ENCODE measurements around the gene PTPRN2. TPM values are rescaled to one million over a fixed set of nuclear protein-coding genes. Genes with fewer than 3 reads are reported as not detected.

The PTPRN2 gene
- total RNA-seq, 1 experiment from 2014 or later, result 1.1 TPM

DNA sequence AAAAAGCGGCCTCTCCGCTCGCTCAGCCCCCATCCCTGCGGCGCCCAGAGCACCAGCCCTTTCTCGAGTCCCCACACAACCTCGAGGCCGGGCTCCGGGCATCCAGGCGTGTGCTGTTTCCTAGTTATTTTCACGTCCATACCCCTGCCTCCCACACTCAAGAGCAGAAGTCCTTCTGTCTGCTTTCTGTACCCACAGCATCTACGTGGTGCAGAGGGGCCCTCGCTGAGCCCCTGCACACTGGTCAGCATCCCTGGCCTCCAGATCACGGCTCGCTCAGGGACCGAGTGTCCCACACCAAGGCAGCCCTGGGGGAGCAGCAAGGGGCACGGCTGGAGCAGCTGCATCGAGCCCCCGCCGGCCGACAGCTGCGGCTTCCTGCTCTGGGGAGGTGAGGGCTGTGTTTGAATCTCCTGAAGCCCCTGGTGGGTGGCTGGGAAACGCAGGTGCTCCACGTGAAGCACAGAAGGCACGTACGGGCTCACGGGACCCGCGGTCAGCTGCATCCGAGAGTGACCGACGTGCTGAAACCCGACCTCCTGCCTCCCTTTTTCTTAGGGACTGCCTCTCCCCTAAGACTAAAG, 917.8 kb downstream of the PTPRN2 start:
- peaks cover 4% of the 10 kb centered on the region; the same call in 1 of the 2 replicates for H3K4me1 ChIP-seq (ENCODE audit: control insufficient read depth, insufficient read depth, low read length)
- ATAC-seq (no peak), DNase-seq (ENCODE audit: low read depth, low spot score) (no peak)
- intact Hi-C loops (cut with micrococcal nuclease; ENCODE audit: unreplicated experiment) (no loop called here), in situ Hi-C loops (cut with HindIII; ENCODE audit: low pct_unique_long_range_greater_than_20kb, low sequenced_read_pairs) (no loop called here)
- ChIA-PET POLR2A (no interaction called here), CTCF (no interaction called here)
- H3K4me3 ChIP-seq (ENCODE audit: low read depth in 2 of 2, low read length in 2 of 2), result no peak overlapping the region
- BruUV-seq (replicated peaks), result no TSS peak
- H3K27me3 ChIP-seq (ENCODE audit: control insufficient read depth, insufficient read depth, low read length), result no peaks in the 10 kb centered on the region
- TF ChIP-seq POLR2AphosphoS5 (IDR thresholded peaks at IDR 0.05; ENCODE audit: low read depth, low read length), result no peak
- TF ChIP-seq SIN3A (IDR thresholded peaks at IDR 0.05; ENCODE audit: borderline replicate concordance, insufficient read depth, low read depth, low read length), result no peak
- TF ChIP-seq CTCF (IDR thresholded peaks at IDR 0.05), result no peak
- TF ChIP-seq TCF7L2 (IDR thresholded peaks at IDR 0.05; ENCODE audit: low read depth, low read length), result no peak
- TF ChIP-seq REST (IDR thresholded peaks at IDR 0.05; ENCODE audit: insufficient read depth in 1 of 2, low read depth in 2 of 2, low read length in 1 of 2), result no peak
- H3K36me3 ChIP-seq (ENCODE audit: control insufficient read depth, insufficient read depth, low read length), result no peaks in the 10 kb centered on the region
- H3K27ac ChIP-seq (ENCODE audit: low read length), result no peak overlapping the region
- no peaks in the 10 kb centered on the region for H3K9me3 ChIP-seq (ENCODE audit: control insufficient read depth, insufficient read depth, low read depth, low read length)

DNA sequence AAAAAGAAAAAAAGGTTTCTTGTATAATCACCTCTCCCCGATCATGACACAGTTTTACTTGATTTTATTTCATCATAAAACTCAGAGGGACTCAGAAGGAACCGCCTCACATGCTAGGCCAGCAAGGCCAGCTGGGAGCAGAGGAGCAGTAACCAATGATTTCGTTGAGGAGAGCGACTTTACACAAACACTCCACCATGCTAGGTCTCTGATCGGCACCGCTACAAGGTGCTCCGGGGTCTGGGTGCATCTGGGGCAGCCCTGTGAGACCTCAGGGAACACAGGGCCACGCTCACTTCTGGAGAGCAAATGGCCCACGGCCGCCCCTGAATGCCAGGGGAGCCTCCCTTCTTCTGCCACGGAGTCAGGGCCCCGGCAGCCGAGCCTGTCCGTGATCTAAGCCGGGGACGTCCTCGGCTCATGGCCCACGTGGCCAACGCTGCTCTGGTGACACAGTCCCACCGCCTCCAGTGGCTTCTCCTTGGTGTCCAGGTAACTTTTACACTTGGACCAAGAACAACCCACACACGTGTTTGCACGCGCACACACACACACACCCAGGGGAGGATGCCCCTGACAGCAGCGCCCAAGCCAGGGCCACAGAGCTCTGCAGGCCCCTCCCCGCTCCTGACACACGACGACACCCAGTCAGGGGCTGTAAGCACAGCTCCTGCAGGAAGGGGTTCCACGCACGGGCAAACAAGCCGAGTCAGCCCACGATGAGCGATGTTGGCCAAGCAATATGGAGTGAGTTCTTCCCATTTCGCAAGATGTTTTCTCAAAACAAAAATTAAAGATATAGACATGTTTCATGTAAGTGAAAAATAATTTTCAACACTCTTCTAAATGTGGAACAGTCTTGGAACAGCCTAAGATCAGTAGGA, 918.5 kb downstream of the PTPRN2 start:
- no peaks in the 10 kb centered on the region for H3K9me3 ChIP-seq (ENCODE audit: control insufficient read depth, insufficient read depth, low read depth, low read length)
- CTCF ChIA-PET, result no interaction called here
- BruUV-seq (replicated peaks), result no TSS peak

More for the DNA sequence above, 918.5 kb downstream of the PTPRN2 start:
- Histone ChIP-seq H3K36me3 (ENCODE audit: control insufficient read depth, insufficient read depth, low read length) (no peaks in the 10 kb centered on the region), H3K4me1 (ENCODE audit: control insufficient read depth, insufficient read depth, low read length) (peaks cover 4% of the 10 kb centered on the region; the same call in 1 of the 2 replicates), H3K27me3 (ENCODE audit: control insufficient read depth, insufficient read depth, low read length) (no peaks in the 10 kb centered on the region), H3K27ac (ENCODE audit: low read length) (no peak overlapping the region), H3K4me3 (ENCODE audit: low read depth in 2 of 2, low read length in 2 of 2) (no peak overlapping the region)
- intact Hi-C loops (cut with micrococcal nuclease; ENCODE audit: unreplicated experiment), result no loop called here
- ATAC-seq (no peak), DNase-seq (ENCODE audit: low read depth, low spot score) (no peak)
- no peak for TF ChIP-seq POLR2AphosphoS5 (IDR thresholded peaks at IDR 0.05; ENCODE audit: low read depth, low read length)
- TF ChIP-seq TCF7L2 (IDR thresholded peaks at IDR 0.05; ENCODE audit: low read depth, low read length), result no peak
- TF ChIP-seq CTCF (IDR thresholded peaks at IDR 0.05), result no peak
- no peak for TF ChIP-seq REST (IDR thresholded peaks at IDR 0.05; ENCODE audit: insufficient read depth in 1 of 2, low read depth in 2 of 2, low read length in 1 of 2)
- no peak for TF ChIP-seq SIN3A (IDR thresholded peaks at IDR 0.05; ENCODE audit: borderline replicate concordance, insufficient read depth, low read depth, low read length)
- POLR2A ChIA-PET, result no interaction called here
- in situ Hi-C loops (cut with HindIII; ENCODE audit: low pct_unique_long_range_greater_than_20kb, low sequenced_read_pairs), result no loop called here
